DMS53 treated with DMSO at 0.1 percent for 48 hours (cell line): ENCODE data around the gene HDAC10.

Experiments
- DNase-seq: peaks from one replicate; lab custom pipeline; 2025; ENCODE audit not compliant: unreplicated experiment; lab: John Stamatoyannopoulos, UW

HDAC10 gene, protein sequence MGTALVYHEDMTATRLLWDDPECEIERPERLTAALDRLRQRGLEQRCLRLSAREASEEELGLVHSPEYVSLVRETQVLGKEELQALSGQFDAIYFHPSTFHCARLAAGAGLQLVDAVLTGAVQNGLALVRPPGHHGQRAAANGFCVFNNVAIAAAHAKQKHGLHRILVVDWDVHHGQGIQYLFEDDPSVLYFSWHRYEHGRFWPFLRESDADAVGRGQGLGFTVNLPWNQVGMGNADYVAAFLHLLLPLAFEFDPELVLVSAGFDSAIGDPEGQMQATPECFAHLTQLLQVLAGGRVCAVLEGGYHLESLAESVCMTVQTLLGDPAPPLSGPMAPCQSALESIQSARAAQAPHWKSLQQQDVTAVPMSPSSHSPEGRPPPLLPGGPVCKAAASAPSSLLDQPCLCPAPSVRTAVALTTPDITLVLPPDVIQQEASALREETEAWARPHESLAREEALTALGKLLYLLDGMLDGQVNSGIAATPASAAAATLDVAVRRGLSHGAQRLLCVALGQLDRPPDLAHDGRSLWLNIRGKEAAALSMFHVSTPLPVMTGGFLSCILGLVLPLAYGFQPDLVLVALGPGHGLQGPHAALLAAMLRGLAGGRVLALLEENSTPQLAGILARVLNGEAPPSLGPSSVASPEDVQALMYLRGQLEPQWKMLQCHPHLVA

GRCh38 chr22:50250555-50251476, at the start of gene HDAC10:
HDAC10 (minus strand) TSS chr22:50251265; CDS start chr22:50251032, 233 bp downstream.
- peak; percentile 42 for DNase-seq

- DNase-seq: no peak
These were observed 49.7 kb upstream of the HDAC10 start for GRCh38 chr22:50300620-50301257.

DNA sequence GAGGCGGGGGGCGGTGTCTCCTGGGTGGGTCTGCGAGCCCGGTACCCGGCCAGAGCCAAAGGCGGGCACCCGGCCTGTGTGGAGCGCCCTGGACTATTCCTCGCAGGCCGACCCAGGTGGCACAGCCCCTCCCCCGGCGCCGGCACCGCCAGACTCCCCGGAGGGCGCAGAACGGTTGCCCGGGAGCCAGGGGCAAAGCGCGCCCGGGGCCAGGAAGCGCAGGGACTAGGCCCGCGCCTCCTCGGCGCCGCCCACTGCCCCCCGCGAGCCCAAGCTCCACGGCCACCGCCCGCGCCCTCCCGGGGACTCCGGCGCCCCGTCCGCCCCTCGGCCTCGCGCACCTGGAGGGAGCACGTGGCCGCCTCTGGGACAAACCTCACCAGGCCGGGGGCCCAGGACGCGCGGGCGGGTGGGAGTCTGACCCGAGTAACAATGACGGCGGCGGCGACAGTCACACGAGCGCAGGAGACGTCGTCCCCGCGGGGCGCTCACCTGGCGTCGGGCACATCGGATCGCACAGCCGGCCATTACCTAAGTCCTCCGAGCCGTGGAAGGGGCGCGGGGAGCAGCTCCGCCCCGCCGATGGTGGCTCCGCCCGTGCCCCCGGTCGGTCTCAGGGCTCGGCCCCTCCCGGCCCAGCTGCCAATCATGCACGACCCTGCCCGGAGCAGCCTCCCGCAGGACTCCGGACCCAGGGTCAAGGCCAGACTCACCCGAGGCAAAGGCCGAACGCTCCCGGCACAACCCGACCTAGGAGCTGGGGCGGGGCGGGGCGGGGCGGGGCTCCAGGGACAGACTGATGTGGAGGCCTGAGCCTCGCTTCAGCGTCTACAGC, 48.9 kb upstream of the HDAC10 start:
- no peak for DNase-seq

GRCh38 chr22:50298937-50299784, 48.1 kb upstream of the HDAC10 start:
- no peak for DNase-seq

GRCh38 chr22:50298266-50298637, 47.2 kb upstream of the HDAC10 start:
- no peak for DNase-seq

GRCh38 chr22:50297510-50298265, 46.6 kb upstream of the HDAC10 start:
- no peak for DNase-seq

DNA sequence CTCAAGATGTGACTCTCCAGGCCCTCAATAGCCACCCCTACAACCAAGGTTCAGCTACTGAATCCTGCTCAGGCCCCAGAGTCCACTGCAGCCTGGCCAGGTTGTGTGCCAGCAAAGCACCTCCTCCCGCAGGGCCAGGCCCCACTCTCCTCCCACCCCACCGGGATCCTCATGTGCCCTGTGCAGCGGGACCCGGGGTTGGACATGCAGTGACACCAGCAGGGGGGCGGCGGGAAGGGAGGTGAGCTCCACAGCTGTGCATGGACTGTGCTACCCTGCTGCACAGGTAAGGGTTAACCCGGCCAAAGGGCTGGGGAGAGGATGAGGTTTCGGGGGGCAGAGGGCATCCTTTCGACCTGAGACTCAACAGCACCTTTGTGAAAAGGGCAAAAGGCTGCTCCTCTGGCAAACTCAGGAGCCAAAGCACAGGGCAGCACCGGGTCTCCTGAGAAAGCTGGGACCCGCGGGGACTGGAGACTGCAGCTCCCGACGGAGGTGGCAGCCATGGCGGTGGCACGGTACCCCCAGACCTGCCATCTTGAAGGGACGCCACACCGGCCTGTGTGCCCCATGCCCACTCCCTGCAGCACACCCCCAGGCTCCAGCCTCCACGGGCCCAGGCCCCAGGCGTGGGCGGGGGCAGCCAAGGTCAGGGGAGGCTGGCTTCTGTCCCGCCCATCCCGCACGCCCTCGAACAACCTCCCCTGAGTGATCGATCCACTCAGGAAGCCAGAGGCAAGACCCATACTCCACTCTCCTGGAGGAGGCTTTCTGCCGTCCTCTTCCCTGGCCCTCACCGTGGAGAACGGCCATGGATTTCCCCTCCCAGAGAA, 45.8 kb upstream of the HDAC10 start:
- no peak for DNase-seq

GRCh38 chr22:50294319-50294656, 43.2 kb upstream of the HDAC10 start:
- no peak for DNase-seq

DNA sequence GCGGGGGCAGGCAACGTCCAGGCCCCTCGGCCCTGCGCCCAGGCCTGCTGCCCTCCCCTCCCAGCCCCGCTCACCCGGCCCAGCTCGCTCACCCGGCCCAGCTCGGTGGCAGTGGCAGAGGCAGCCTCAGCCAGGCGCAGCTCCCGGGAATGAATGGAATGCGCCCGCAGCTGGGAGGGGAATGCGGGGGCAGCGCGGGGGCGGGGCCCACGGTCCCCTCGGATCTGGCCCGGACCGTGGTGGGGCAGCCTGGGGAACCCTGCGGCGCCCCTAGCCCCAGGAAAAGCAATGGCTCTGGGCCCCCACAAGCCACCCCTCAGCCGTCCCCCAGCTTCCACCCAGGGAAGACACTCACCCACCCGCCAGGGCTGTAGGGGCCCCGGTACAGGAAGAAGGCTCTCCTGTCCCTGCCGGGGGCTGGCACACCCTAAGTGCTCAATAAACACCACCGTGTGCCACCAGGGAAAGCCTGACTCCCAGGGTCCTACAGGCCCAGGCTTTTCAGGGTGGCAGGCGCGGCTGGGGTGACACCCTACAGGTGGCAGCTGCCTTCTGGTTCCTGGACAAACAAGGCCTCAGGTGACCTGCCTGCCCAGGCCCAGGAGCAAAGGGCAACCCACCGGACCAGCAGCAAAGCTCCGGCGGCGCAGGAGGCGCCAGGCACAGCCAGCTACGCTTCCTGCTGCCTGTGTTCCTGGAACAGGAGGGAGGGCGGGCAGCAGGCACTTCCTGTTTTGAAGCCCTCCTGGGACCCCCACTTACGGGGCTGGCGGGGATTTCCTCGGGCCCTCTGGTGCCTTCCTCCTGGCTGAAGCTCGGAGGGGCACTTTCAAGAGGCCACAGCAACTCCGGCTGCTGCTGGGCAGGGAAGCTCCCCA, 42.6 kb upstream of the HDAC10 start:
- DNase-seq: peak; percentile 50

- no peak for DNase-seq
These were observed 41.8 kb upstream of the HDAC10 start for GRCh38 chr22:50292643-50293440.

DNA sequence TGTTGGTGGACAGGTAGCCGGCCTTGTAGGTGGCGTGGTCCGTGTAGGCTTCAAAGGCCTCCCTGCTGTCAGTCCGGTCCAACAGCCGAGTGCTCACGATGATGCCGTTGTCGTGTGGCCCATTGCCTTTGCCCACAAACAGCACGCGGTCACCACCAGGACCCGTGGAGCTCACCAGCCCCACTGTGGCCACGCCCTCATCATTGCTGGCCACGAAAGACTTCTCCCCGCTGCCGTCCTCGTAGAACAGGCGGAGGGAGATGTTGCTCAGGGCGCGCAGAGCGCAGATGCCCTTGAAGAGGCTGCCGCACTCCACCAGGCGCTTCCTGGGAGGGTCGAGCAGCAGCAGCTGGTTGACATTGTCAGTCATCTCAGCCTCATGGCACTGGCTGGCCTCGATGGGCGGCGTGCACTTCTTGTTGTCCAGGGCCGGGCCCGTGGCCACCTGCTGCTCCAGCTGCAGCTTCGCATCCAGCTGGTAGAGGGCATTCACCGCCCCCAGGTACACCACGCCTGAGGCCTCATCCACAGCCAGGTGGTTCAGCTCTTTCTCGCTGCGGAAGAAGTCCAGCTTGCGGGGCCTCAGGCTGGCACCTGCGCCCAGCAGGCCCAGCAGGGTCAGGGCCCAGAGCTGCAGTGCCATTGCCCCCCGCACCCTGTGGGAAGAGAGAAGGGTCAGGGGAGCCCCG, 39.0 kb upstream of the HDAC10 start:
- no peak for DNase-seq

GRCh38 chr22:50289151-50289941, 38.3 kb upstream of the HDAC10 start:
- no peak for DNase-seq

DNA sequence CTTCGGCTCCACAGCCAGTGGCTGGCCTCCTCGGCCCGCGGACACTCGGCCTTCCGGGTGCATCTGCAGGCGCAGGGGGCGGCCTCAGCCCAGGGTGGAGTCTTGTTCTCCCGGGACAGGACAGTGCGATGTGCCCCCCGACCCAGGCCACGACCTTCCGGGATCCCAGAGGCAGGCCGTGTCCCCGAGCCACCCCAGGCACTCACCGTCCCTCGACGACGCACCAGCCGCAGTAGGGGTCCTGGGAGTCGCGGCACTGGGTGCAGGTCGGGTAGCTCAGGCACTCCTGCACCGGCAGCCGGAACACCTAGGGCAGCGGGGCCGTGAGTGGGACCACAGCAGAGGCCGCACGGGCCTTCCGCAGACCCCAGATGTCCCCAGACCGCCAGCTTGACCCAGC, 36.7 kb upstream of the HDAC10 start:
- no peak for DNase-seq

DNA sequence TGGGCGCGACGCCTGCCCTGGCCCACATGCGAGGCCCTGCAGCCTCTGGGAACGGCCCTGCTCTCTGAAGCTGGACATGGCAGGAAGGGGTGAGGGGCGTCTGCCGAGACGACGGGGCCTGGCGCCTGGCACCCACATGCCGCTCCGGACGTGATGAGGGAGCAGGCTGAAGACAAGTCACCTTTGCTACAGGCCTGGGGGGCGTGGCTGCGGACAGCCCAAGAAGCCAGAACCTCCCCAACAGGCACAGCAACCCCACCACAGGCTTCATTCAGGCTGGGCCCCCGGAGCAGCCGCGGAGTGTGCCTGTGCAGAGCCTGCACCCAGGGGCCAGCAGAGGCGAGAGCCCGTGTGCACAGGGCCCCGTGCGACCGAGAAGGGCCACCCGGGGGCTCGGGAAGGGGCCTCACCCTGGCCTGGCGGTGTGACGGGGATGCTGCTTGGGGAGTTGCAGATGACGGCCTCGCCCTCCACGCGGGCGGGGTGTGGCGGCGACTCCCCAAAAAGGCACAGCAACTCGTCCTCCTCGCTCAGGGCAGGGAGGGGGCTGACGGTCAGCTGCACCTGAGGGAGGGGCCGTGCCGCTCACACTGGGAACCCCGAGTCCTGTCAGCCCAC, 35.7 kb upstream of the HDAC10 start:
- DNase-seq: no peak
